HG03558 (cell line): ENCODE data around the gene LAGE3.

Experiments
- ATAC-seq: cut with Tn5 transposase; IDR thresholded peaks from one replicate; pipeline ENCODE4 v1.9.1; 2021; ENCODE audit warnings: moderate number of reproducible peaks; ENCODE audit not compliant: unreplicated experiment; ENCODE audit errors: extremely low read depth

LAGE3 gene

DNA sequence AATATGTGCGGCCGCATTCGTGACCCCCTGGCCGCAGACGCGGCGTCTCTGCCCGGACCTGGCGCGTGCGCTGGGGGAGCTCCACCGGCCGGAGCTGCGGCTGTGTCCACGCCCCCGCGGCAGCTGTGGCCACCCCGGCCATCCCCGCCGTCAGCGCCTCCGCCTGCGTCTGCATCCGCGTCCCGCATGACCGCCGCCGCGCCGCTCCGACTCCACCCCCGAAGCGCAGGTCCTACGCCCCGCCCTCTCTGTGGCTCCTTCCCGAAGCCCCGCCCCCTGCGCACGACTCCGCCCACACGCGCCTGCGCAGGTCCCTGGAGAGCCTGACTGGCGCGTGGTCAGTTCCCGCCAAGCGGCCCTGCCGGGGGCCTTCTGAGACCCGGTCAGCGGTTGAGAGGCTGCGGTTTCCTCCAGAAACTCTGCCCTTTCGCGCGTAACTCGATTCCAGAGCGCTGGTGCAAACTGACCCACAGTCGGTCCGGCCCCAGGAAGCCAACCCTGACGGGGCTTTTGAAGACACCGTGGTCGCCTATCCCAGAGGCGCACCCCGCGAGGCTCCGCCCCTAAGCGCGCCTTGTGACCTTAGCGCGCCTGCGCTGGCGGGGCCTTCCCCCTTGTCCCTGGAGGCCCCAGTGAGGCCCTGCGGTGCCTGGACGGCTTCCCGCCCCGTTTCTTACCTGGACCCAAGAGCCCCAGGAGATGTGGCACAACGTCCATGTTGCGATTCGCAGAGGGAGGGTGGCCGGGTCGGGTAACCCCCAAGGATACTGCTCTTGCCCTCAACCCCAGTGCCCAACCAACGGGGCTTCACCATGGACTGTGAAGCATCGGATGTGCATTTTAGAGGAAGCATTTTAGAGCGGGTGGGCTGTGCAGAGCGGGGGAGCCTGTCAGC is at the start of gene LAGE3:
LAGE3 (minus strand) TSS at position 554 of the 895 bp plus-strand sequence; CDS start at position 188, 366 bp downstream.
- peak; percentile 66 for ATAC-seq

DNA sequence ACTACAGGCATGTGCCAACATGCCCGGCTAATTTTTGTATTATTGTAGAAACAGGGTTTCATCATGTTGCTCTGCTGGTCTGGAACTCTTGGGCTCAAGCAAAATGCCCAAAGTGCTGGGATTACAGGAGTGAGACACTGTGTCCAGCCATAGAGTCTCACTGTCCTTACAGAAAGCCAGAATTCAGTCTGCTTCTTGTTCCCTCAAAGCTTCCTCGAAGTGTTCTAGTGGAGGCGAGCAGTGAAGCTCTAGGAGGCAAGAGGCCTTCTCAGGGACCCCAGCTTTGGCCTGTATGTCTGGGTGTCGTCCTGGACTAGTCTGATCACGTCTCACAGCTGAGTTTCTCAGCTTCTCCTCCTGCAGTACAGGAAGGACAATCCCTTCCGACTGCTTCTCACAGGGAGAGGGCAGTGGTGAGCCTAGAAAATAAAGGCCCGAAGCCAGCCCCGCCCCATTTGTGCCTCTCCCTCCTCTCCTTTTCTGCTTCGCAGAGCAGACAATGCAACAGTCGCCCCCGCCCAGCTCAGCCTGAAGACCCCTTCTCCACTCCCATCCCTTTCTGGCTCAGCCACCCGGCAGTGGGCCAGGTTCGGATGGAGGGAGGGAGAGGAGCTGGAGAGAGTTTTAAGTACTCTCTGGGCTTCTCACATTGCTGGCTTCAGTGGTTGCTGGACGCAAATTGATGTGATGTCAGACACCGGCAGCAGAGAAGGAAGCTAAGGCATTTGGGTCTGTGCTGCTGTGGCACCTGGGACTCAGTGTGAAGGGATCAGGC is 48.0 kb upstream of the LAGE3 start:
- no peak for ATAC-seq

DNA sequence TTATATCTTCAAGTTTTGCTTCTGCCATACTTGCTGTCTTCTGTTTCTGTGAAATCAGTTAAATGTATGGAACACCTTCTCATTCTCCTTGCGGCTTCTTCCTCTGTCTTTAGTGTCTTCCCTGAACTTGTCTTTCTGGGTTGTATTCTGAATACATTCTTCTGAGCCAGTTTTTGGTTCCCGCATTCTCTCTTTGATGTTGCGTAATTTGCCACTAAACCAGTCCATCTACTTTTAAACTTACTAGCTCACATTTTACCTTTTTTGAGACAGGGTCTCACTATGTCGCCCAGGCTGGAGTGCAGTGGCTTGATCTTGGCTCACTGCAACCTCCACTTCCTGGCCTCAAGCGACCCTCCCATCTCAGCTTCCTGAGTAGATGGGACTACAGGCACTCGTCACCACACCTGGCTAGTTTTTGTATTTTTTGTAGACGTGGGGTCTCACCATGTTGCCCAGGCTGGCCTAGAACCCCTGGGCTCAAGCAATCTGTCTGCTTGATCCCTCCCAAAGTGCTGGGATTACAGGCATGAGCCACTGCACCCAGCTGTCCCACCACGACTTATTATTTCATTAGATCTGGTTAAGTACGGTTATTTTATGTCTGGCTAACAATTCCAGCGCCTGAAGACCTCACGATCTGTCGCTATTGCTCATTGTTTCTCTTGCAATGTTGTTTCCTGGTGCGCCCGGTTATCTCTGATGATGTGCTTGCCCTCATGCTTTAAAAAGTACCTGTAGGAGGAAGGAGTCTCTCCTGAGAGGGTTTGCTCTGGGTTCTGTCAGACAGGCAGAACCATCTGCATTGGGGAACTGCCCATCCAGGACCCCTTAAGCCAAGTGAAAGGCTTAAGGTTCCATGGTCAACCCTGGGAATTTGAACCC is 46.8 kb upstream of the LAGE3 start:
- no peak for ATAC-seq

GRCh38 chrX:154519389-154519788 is 40.3 kb upstream of the LAGE3 start:
- no peak for ATAC-seq

GRCh38 chrX:154517101-154517781 is 38.2 kb upstream of the LAGE3 start:
- no peak for ATAC-seq

GRCh38 chrX:154516656-154517100 is 37.6 kb upstream of the LAGE3 start:
- no peak for ATAC-seq

DNA sequence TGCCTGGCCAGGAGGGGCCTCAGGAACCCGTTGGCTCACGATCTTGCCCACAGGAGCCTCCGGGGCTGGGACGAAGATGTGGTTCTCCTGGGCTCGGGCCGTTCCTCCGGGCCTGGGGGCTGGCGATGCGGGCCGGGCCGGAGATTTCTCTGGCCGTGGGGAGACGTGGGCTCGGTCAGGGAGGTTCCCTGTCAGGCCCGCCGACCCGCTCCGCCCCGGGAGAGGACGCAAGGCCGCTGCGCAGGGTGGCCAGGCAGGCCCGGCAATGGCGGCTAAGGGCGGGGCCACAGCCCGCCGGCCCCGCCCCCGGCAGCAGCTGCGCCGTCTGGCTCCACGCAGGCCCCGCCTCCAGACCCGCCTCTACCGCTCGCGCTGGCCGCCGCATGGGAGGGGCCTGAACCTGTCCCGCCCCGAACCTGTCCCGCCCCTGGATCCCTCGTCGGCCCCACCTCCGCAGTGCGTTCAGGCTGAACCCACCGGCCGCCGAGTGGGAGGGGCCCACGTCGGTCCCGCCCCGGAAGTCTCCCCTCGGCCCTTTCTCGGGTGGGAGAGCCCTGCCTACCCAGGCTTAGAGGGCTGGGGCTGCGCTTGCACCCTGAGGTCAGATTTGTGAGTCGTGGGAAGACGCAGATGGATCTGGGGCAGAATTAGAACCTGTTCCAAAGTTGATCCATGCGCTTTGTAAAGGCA is 37.0 kb upstream of the LAGE3 start, which contains the start of gene FAM3A:
FAM3A (minus strand) TSS at position 267 of the 690 bp plus-strand sequence. CDS start 460 bp downstream, outside the sequence.
- ATAC-seq, result peak; percentile 60

GRCh38 chrX:154515090-154515965 is 36.2 kb upstream of the LAGE3 start:
- ATAC-seq, result no peak

DNA sequence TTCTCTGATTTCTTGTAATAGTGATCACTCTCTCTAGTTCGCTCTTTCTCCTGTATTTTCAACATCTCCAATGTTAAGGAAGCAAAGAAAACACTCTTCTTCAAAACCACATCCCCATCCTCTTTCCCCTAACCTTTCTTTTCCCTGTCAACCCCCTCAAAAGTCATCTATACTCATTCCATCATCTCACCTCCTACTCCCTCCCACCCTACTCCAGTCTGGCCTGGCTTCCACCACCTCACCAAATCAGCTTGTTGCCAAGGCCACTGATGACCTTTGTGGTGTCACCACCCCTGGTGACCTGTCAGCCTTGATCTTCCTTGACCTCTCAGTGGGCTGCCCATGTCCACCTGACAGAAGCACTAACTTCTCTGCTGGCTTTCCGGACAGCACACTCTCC is 34.6 kb upstream of the LAGE3 start:
- no peak for ATAC-seq

DNA sequence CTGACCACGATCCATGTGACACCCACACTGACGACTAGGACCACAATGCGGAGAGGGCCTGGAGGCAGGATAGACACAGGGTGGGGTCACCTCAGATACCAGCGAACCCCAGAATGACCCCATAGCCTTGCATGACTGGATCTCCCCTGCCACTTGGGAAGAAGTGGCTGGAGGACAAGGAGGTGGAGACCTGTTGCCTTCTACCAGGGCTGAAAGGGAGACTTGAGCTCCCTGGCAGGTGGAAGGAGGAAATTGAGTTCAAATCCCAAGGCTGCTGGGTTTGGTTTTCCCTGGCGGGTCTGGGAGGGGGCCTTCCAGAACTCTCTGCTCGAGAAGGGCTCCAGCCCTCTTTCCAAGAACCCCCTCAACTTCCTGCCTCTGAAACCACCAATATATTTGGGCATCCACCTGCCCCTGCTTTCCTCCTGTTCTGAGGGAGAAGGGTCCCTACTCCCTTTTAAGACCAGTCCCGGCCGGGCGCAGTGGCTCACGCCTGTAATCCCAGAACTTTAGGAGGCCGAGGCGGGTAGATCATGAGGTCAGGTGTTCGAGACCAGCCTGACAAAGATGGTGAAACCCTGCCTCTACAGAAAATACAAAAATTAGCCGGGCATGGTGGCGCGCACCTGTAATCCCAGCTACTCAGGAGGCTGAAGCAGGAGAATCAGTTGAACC is 33.9 kb upstream of the LAGE3 start:
- no peak for ATAC-seq

- ATAC-seq, result no peak
Observed at GRCh38 chrX:154511761-154512160, 32.7 kb upstream of the LAGE3 start.

DNA sequence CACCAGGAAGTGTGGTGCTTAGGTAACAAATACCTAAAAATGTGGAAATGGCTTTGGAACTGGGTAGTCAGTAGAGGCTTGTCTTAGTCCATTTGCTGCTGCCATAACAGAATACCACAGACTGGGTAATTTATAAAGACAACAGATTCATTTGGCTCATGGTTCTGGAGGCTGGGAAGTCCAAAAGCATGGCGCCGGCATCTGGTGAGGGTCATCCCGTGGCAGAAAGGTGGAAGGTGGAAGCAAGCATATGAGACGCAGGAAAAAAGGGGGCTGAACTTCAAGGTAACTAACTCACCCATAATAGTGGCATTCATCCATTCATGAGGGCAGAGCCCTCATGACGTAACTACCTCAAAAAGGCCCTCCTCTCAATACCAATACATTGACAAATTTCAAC is 30.4 kb upstream of the LAGE3 start:
- no peak for ATAC-seq

DNA sequence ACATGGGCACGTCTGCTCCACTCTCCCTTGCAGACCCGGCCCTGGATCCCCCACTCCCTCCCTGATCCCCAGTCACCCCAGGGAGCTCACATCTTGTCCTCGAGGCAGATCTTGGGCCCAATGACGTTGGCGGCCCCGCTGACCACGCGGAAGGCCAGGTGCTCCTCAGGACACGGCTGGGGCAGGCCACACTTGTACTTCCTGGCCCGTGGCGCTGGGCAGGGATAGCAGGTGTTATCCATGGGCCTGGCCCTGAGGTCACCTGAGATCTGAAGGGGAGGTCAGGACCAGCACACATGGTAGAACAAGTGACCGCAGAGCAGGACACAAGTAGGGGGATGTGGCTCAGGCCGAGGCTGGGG is 29.3 kb upstream of the LAGE3 start:
- ATAC-seq, result no peak

- ATAC-seq, result no peak
Observed at GRCh38 chrX:154507673-154508383, 28.7 kb upstream of the LAGE3 start.

DNA sequence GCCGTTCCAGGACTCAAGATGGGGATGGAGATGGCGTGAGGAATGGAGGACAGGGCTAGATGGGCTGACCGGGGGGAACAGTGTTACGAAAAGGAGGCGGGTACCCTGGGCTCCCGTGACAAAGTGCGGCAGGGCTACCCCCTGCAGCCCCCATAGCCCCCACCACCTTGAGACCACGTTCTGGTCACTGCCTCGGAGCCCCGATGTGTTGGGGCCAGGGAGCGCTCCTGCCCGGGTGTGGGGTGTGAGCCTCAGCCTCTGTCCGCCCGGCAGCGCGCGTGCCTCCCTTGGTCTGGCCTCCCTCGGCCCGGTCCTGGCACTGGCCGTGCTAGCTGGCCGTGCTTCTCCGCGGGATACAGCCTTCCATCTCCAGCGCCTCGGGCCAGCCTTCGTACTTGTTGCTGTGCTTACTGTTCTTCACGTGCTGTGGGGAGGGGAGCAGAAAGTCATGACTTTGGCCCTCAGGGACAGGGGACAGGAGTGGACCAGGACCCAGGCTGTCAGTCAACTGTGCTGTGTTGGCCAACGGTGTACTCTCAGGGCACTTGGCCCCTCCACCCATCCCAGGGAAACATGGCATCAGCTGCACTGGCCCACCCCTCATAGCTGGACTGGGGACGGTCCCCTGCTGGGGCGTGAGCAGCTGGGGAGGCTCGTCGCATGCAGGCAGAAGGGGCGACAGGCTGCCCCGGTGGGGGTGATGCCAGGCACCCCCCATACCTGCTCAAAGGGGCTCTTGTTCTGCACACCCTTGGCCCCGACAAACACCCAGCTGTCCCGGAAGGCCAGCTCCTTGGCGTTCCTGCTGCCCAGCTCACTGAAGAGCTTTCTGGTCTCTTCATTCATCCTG is 27.6 kb upstream of the LAGE3 start:
- ATAC-seq, result no peak

DNA sequence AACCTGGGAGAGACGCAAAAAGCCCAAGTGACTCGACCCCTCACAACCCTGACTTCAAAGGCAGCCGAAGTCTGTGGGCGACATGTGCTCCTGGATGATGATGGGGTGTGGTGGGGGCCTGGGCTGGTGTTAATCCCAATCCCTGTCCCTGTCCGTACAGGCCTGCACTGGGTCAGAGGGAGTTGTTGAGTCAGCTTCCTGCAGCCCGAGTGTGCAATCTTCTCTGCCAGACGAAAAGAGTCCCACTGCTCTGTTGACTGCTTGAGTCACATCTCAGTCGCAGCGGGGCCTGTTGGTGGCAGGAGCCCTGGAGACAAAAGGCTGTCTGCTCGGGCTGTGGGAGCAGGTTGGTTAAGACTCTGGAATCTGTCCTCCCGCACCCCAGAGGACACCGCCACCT is 26.7 kb upstream of the LAGE3 start:
- no peak for ATAC-seq
